NOMO-1 treated with dmso at 0.1 percent for 144 hours (cell line): ENCODE data around the gene MRPL43.

Experiments used
- DNase-seq: peaks from one replicate; lab custom pipeline; 2025; ENCODE audit not compliant: unreplicated experiment; lab: John Stamatoyannopoulos, UW

MRPL43 gene

GRCh38 chr10:101005361-101005760, 18.1 kb upstream of the MRPL43 start:
- no peak for DNase-seq

DNA sequence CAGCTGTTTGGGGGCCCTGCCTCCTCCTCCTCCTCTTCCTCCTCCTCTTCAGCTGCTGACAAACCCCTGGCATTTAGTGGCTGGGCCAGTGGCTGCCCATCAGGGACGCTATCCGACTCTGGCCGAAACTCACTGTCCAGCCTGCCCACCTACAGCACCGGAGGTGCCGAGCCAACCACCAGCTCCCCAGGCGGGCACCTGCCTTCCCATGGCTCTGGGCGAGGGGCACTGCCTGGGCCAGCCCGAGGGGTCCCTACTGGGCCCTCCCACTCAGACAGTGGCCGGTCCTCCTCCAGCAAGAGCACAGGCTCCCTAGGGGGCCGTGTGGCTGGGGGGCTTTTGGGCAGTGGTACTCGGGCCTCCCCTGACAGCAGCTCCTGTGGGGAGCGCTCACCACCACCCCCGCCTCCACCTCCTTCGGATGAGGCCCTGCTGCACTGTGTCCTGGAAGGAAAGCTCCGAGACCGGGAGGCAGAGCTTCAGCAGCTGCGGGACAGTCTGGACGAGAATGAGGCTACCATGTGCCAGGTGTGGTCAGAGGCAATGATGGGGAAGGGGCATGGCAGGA, 16.4 kb upstream of the MRPL43 start:
- no peak for DNase-seq

GRCh38 chr10:101002456-101002855, 15.2 kb upstream of the MRPL43 start:
- DNase-seq, result no peak

DNA sequence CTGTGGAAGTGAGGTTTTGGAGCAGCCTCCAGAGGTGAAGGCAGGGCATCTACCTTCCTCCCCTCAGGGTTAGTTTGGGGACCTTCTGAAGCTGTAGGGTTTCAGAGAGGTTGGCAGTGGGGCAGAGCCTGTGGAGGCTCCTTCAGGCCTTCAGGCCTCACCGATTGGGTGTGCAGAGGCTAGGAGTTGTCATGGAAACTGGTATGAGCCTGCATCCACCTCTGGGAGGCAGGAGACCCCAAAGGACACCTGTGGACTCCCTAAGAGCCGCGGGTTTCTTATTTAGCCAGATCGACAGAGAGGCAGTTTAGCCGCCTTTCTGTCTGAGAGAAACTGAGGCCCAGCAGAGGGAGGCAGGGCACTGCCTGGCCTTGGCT, 14.3 kb upstream of the MRPL43 start:
- DNase-seq, result no peak

- DNase-seq, result no peak
Observed at GRCh38 chr10:101000915-101001658, 13.8 kb upstream of the MRPL43 start.

DNA sequence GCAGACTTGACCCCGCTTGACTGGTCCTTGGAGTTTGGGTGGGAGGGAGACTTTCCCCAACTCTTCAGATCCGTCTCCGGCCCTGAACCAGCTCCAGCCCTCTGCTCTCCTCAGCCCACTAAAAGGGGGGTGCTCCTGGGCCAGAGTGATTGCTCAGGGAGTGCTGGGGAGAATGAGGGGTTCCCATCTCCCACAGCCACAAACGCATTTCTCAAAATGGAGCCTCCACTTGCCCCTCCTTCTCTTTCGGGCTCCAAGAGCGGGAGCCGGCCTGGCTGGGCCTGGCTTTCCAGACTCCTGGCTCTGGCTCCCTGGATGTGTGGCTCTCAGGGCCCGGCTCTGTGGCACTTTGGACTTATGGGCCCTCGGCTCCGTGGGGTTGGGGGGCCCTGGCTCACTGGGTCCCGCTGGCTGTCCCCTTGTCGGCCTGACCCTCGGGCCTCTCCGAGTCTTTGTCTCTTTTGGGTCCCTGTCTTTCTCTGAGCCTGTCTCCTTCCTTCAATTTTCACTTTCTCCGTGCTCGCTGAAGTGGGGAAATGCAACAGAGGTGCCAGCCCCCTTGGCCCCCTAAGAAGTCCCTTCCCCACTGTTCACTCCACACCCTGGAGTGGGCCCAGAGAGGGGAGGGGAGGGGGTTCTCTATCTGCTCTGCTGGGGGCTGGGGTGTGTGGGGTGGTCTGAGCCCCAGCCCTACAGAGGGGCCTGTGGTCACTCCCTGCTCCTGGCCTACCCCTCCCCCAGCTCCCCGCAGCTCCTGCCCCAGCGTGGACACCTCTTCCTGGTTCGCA, 13.0 kb upstream of the MRPL43 start:
- DNase-seq, result no peak

DNA sequence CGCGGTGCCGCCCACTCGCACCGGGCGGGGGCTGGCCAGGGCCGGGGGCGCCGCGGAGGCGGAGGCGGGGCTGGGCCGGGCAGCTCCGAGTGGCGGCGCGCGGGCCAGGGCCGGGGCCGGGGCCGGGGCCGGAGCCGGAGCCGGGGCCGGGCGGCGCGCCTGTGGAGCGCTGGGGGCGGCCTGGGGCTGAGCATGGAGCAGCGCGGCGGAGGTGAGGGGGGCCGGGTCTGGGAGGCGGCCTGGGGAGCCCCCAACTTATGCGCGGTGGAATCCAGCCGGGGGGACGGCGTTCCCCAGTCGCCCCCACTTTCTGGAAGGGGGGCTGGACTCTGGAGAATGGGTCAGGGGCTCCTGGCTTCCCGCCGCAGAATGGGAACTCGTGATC, 12.4 kb upstream of the MRPL43 start, which contains the start of gene LZTS2:
Gene LZTS2 (plus strand): TSS at position 67 of the 385 bp plus-strand sequence. CDS start 2,731 bp downstream, outside the sequence.
- no peak for DNase-seq

DNA sequence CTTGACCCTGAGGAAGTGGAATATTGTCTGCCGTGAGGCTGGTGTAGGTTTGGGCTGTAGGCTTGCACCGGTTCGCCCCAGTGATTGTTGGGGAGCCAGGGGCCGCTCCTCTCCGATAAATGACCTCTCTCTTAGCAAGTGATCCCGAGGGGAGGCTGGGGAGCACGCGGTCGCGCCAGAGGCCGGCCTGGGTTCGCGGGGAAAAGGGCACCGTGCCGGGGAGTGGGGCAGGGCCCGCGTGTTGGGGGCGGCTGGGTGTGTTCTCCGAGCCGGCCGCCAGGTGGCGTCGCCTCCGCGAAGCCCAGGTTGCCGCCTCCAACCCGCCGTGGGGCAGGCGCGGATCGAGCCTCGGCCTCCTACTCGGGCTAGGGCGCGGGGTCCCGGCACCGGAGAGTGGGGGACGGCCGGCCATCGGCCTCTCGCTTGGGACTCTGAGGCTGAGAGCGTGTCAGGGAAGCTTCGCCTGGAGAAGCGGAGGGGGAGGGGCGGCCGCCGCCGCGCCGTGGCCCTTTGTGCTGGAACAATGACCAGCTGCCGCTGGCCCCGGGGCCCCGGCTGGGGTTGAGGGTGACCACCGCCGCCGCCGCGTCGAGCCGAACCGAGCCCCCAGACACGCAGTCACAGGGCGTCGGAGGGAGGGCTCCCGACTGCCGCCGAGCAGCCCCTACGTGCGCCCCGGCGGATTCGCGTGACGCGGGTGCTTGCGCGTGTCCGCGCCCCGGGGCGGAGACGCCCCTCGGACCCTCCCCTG, 11.9 kb upstream of the MRPL43 start:
- DNase-seq, result peak; percentile 31

- peak; percentile 40 for DNase-seq
Observed at GRCh38 chr10:100998183-100998990, 11.1 kb upstream of the MRPL43 start.

GRCh38 chr10:100997360-100998182, 10.3 kb upstream of the MRPL43 start:
- peak; percentile 65 for DNase-seq

- no peak for DNase-seq
Observed at GRCh38 chr10:100996678-100997359, 9.5 kb upstream of the MRPL43 start.

GRCh38 chr10:100995181-100995580, 7.9 kb upstream of the MRPL43 start:
- no peak for DNase-seq

DNA sequence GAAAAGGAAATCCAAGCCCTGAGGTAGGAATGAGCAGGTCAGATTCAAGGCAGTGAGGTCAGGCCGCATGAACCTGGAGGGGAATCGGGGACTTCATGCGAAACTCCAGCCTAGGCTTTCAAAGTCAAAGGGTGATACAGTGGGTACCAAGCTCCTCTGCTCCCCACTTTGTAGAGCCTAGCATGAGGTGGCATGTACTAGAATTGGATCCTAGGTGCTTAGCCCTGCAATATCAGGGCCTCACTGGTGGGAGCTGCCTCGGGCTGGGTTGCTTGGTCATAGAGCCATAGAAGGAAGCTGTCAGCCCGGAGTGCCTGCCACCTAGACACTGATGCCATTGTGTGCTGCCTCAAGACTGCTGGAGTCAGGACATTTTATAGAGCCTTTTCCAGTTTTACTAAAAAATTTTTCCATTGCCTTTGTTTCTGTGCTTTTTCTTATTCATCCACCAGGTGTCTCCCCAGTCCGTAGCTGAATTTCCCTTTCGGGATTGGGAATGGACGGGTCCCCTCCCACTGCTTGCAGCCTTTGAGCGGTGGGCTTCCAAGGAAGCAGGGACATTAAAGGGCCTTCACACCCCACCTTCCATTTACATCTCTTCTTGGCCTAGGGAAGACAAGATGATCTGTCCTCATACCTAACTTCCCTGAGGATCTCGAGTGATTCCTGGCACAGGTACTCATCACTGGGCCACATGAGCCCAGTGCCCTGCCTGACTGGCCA, 6.8 kb upstream of the MRPL43 start:
- no peak for DNase-seq

GRCh38 chr10:100989088-100989487, 1.8 kb upstream of the MRPL43 start:
- DNase-seq, result no peak

GRCh38 chr10:100988166-100988565, 869 bp upstream of the MRPL43 start:
- DNase-seq, result no peak

DNA sequence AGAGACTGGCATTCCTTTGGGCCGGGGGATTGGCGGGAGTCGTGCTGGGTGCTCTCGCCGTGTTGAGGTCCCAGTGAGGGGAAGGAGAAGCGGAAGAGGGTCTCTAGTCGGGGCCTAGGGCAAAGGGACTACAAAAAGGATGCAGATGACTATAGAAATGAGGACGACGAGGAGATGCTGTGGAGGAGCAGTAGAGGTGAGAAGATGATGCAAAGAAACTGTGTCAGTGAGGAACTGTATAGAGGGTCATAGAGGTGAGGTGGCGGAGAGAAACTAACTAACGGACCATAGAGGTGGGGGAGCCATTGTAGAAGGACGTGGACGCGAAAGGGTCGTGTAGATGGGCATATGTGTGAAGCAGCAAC, 370 bp upstream of the MRPL43 start:
- DNase-seq, result no peak

GRCh38 chr10:100986623-100986951, 710 bp downstream of the MRPL43 start:
- DNase-seq, result no peak

DNA sequence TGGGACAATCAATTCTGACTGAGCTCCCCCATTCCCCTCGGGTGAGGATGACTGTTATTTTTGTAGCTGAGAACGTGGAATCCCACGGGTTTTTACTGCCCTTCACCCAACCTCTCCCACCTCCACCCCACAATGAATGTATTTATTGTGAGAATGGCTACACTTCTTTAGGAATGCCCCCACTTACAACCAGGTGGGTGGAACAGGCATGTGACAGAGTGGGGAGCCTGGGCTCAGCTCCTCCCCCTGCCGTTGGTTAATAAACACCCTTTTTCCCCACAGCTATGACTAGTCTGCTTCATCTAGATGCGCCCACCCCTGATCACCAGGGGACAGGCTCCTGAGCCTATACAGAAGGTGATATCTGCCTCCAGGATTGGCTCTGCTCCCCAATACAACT, 2.0 kb downstream of the MRPL43 start:
- no peak for DNase-seq
